Measurements from ENCODE around the gene NOL7.

The NOL7 gene

DNA sequence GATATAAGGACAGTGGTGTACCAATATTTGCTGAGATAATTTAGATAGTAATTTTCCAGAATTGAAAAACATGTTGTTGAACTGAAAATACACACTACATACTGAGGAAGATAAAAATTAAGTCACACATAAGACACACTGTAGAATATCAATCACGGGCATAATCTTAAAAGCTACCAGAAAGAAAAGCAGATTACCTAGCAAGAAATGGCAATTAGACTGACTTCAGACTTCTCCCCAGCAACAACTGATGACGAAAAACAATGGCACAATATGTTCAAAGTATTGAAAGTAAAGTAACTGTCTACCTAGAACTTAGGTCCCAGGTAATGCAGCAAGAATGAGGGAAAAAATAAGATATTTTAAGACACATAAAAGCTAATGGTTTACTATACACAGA, 46.5 kb downstream of the NOL7 start:
- Histone ChIP-seq H3K9ac (ENCODE audit: low read length in 5 of 5) (no peak overlapping the region), H3K4me1 (ENCODE audit: control insufficient read depth in 5 of 5, insufficient read depth in 5 of 5, low read length in 5 of 5) (peaks cover 0 to 34% (median 16%) of the 10 kb centered on the region in 5 donors), H3K36me3 (ENCODE audit: control insufficient read depth in 5 of 5, insufficient read depth in 5 of 5, low read length in 5 of 5) (no peaks in the 10 kb centered on the region), H3K4me3 (ENCODE audit: low read depth in 1 of 5, low read length in 5 of 5) (no peak overlapping the region), H3K27me3 (ENCODE audit: control insufficient read depth in 5 of 5, insufficient read depth in 4 of 5, low read length in 5 of 5) (no peaks in the 10 kb centered on the region), H3K9me3 (ENCODE audit: control insufficient read depth in 5 of 5, low read length in 5 of 5) (no peaks in the 10 kb centered on the region), H3K27ac (ENCODE audit: low read depth, low read length) (no peak overlapping the region)

DNA sequence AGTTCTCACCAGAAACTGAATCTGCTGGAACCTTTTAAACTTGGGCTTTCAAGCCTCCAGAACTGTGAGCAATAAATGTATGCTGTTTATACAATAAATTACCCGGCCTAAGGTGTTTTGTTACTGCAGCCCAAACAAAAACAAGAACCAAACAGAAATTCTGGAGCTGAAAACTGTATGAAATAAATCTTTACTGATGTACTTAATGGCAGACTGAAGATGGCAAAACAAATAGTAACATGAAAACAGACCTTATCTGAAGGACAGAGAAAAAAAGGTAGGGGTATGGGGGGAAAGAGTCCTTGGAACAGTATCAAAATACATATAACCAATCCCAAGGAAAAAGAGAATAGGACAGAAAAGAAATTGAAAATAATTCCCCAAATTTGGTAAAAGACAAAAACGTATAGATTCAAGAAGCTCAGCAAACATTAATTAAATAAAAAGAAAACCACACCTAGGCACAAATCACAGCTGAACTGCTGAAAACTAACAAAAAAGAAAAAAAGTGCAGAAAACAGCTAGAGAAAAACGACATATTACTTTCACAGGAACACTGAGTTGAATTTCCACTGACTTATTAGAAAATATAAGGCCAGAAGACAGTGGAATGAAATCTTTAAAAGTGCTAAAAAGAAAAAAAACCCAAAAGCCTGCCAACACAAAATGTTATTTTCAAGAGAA, 47.7 kb downstream of the NOL7 start:
- Histone ChIP-seq H3K9me3 (ENCODE audit: control insufficient read depth in 5 of 5, low read length in 5 of 5) (no peaks in the 10 kb centered on the region), H3K27me3 (ENCODE audit: control insufficient read depth in 5 of 5, insufficient read depth in 4 of 5, low read length in 5 of 5) (no peaks in the 10 kb centered on the region), H3K27ac (ENCODE audit: low read depth, low read length) (no peak overlapping the region), H3K9ac (ENCODE audit: low read length in 5 of 5) (no peak overlapping the region), H3K4me3 (ENCODE audit: low read depth in 1 of 5, low read length in 5 of 5) (no peak overlapping the region), H3K4me1 (ENCODE audit: control insufficient read depth in 5 of 5, insufficient read depth in 5 of 5, low read length in 5 of 5) (peaks cover 0 to 34% (median 16%) of the 10 kb centered on the region in 5 donors), H3K36me3 (ENCODE audit: control insufficient read depth in 5 of 5, insufficient read depth in 5 of 5, low read length in 5 of 5) (no peaks in the 10 kb centered on the region)

- no peak overlapping the region for H3K9ac ChIP-seq (ENCODE audit: low read length in 5 of 5)
- peaks cover 0 to 37% (median 16%) of the 10 kb centered on the region in 5 donors for H3K4me1 ChIP-seq (ENCODE audit: control insufficient read depth in 5 of 5, insufficient read depth in 5 of 5, low read length in 5 of 5)
- H3K36me3 ChIP-seq (ENCODE audit: control insufficient read depth in 5 of 5, insufficient read depth in 5 of 5, low read length in 5 of 5) = no peaks in the 10 kb centered on the region
- no peaks in the 10 kb centered on the region for H3K27me3 ChIP-seq (ENCODE audit: control insufficient read depth in 5 of 5, insufficient read depth in 4 of 5, low read length in 5 of 5)
- H3K9me3 ChIP-seq (ENCODE audit: control insufficient read depth in 5 of 5, low read length in 5 of 5) = no peaks in the 10 kb centered on the region
- no peak overlapping the region for H3K27ac ChIP-seq (ENCODE audit: low read depth, low read length)
- no peak overlapping the region for H3K4me3 ChIP-seq (ENCODE audit: low read depth in 1 of 5, low read length in 5 of 5)
Observed at GRCh38 chr6:13663986-13664385, 48.9 kb downstream of the NOL7 start.

- no peaks in the 10 kb centered on the region for H3K36me3 ChIP-seq (ENCODE audit: control insufficient read depth in 5 of 5, insufficient read depth in 5 of 5, low read length in 5 of 5)
- no peak overlapping the region for H3K4me3 ChIP-seq (ENCODE audit: low read depth in 1 of 5, low read length in 5 of 5)
- H3K9ac ChIP-seq (ENCODE audit: low read length in 5 of 5) = no peak overlapping the region
- peaks cover 0 to 33% (median 13%) of the 10 kb centered on the region in 5 donors for H3K4me1 ChIP-seq (ENCODE audit: control insufficient read depth in 5 of 5, insufficient read depth in 5 of 5, low read length in 5 of 5)
- no peak overlapping the region for H3K27ac ChIP-seq (ENCODE audit: low read depth, low read length)
- H3K9me3 ChIP-seq (ENCODE audit: control insufficient read depth in 5 of 5, low read length in 5 of 5) = no peaks in the 10 kb centered on the region
- H3K27me3 ChIP-seq (ENCODE audit: control insufficient read depth in 5 of 5, insufficient read depth in 4 of 5, low read length in 5 of 5) = no peaks in the 10 kb centered on the region
Observed at GRCh38 chr6:13664703-13665352, 49.7 kb downstream of the NOL7 start.

DNA sequence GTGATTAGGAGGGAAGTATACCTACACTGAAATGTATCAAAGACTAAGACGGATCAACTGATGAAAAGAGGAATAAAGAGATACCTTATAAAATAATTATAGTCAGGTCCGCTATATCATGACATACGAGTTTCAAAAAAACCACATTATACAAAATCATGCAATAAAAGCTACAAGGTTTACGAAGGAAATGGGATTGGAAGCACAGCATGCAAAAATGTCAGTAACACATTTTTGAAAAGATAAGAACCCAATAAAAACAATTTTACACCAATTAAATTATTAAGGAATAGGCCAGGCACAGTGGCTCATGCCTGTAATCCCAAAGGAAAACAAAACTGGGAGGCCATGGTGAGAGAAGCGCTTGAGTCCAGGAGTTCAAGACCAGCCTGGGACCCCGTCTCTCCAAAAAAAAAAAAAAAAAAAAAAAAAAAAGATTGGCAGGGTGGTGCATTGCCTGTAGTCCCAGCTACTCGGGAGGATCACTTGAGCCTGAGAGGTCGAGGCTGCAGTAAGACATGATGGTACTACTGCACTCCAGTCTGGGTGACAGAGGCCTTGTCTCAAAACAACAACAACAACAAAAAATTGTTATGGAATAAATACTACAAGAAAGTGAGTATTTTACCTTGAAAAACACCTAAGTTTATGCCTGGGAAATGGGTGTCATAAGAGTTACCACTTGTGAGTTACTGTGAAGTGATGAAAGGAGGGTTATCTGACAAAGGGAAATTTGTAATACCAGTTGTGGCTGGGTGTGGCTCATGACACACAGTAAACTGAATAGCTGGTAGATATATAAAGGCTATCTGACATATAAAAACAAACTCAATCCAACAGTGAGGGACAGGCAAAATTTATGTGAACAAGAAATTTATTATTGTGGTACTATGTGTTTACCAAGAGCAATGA, 51.3 kb downstream of the NOL7 start:
- Histone ChIP-seq H3K27me3 (ENCODE audit: control insufficient read depth in 5 of 5, insufficient read depth in 4 of 5, low read length in 5 of 5) (no peaks in the 10 kb centered on the region), H3K27ac (ENCODE audit: low read depth, low read length) (no peak overlapping the region), H3K36me3 (ENCODE audit: control insufficient read depth in 5 of 5, insufficient read depth in 5 of 5, low read length in 5 of 5) (no peaks in the 10 kb centered on the region), H3K9ac (ENCODE audit: low read length in 5 of 5) (no peak overlapping the region), H3K4me3 (ENCODE audit: low read depth in 1 of 5, low read length in 5 of 5) (no peak overlapping the region), H3K9me3 (ENCODE audit: control insufficient read depth in 5 of 5, low read length in 5 of 5) (no peaks in the 10 kb centered on the region), H3K4me1 (ENCODE audit: control insufficient read depth in 5 of 5, insufficient read depth in 5 of 5, low read length in 5 of 5) (peaks cover 0 to 18% (median 4%) of the 10 kb centered on the region in 5 donors)

DNA sequence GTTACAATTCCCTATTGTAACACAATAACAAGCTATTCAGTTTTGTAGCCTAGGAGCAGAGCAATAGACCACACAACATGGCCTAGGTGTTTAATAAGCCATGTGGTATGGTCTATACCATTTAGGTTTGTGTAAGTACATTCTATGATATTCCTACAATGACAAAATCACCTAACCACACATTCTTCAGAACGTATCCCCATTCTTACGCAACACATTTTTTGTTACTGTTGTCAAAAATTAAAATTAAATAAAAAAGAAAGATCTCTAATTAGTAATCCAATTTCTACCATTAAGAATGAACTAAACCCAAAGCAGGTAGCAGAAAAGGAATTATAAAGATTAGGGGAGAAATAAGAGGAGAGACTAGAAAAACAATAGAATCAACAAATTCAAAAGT, 52.5 kb downstream of the NOL7 start:
- Histone ChIP-seq H3K4me1 (ENCODE audit: control insufficient read depth in 5 of 5, insufficient read depth in 5 of 5, low read length in 5 of 5) (peaks cover 0 to 28% (median 4%) of the 10 kb centered on the region in 5 donors), H3K36me3 (ENCODE audit: control insufficient read depth in 5 of 5, insufficient read depth in 5 of 5, low read length in 5 of 5) (no peaks in the 10 kb centered on the region), H3K9me3 (ENCODE audit: control insufficient read depth in 5 of 5, low read length in 5 of 5) (no peaks in the 10 kb centered on the region), H3K27ac (ENCODE audit: low read depth, low read length) (no peak overlapping the region), H3K9ac (ENCODE audit: low read length in 5 of 5) (no peak overlapping the region), H3K27me3 (ENCODE audit: control insufficient read depth in 5 of 5, insufficient read depth in 4 of 5, low read length in 5 of 5) (no peaks in the 10 kb centered on the region), H3K4me3 (ENCODE audit: low read depth in 1 of 5, low read length in 5 of 5) (no peak overlapping the region)

DNA sequence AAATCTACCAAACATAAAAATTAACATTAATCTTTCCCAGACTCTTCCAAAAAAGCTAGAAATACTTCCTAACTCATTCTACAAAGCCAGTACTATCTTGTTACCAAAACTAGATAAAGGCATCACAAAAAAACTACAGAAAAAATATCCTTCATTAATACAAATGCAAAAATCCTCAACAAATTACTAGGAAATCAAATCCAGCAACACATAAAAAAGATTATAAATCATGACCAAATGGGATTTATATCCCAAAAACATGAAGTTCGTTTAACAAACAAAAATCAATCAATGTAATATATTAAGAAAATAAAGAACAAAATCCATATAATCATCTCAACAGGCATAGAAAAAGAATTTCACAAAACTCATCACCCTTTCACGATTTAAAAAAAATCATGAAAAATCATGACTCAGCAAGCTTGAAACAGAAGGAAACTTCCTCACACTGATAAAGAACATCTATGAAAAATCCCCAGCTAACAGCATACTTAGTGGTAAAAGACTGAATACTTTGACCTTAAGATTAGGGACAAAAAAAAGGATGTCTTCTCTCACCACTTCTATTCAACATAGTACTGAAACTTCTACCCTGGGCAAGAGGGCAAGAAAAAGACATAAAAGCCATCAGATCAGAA, 53.3 kb downstream of the NOL7 start:
- Histone ChIP-seq H3K9me3 (ENCODE audit: control insufficient read depth in 5 of 5, low read length in 5 of 5) (no peaks in the 10 kb centered on the region), H3K9ac (ENCODE audit: low read length in 5 of 5) (no peak overlapping the region), H3K36me3 (ENCODE audit: control insufficient read depth in 5 of 5, insufficient read depth in 5 of 5, low read length in 5 of 5) (no peaks in the 10 kb centered on the region), H3K4me3 (ENCODE audit: low read depth in 1 of 5, low read length in 5 of 5) (no peak overlapping the region), H3K4me1 (ENCODE audit: control insufficient read depth in 5 of 5, insufficient read depth in 5 of 5, low read length in 5 of 5) (peaks cover 0 to 23% (median 0%) of the 10 kb centered on the region in 5 donors), H3K27me3 (ENCODE audit: control insufficient read depth in 5 of 5, insufficient read depth in 4 of 5, low read length in 5 of 5) (no peaks in the 10 kb centered on the region), H3K27ac (ENCODE audit: low read depth, low read length) (no peak overlapping the region)

GRCh38 chr6:13669476-13669875, 54.3 kb downstream of the NOL7 start:
- no peak overlapping the region for H3K27ac ChIP-seq (ENCODE audit: low read depth, low read length)
- H3K4me1 ChIP-seq (ENCODE audit: control insufficient read depth in 5 of 5, insufficient read depth in 5 of 5, low read length in 5 of 5) = peaks cover 0 to 14% (median 0%) of the 10 kb centered on the region in 5 donors
- H3K27me3 ChIP-seq (ENCODE audit: control insufficient read depth in 5 of 5, insufficient read depth in 4 of 5, low read length in 5 of 5) = no peaks in the 10 kb centered on the region
- no peaks in the 10 kb centered on the region for H3K9me3 ChIP-seq (ENCODE audit: control insufficient read depth in 5 of 5, low read length in 5 of 5)
- no peak overlapping the region for H3K9ac ChIP-seq (ENCODE audit: low read length in 5 of 5)
- H3K36me3 ChIP-seq (ENCODE audit: control insufficient read depth in 5 of 5, insufficient read depth in 5 of 5, low read length in 5 of 5) = no peaks in the 10 kb centered on the region
- H3K4me3 ChIP-seq (ENCODE audit: low read depth in 1 of 5, low read length in 5 of 5) = no peak overlapping the region
